Endothelial cell of umbilical vein (primary cell): ENCODE results near the gene SLC38A9. TPM values are rescaled to one million over a fixed set of nuclear protein-coding genes. Genes with fewer than 3 reads are reported as not detected.

ENCODE experiments used
- BruUV-seq: library from RNA; stranded (reverse); fragments of 400-500 nt; replicated peaks from 2 replicates; lab custom pipeline; 2021; lab: Mats Ljungman, UMichigan
- CTCF ChIA-PET: fragments of 300-600, 350-600 bp; sonication (Branson Sonifier 250); formaldehyde crosslinking; loops from one replicate; lab custom pipeline; 2021; ENCODE audit warnings: antibody characterized with exemption, inconsistent platforms; lab: Charles Lee
- POLR2A ChIA-PET: fragments of 300-600, 350-600 bp; sonication (Branson Sonifier 250); formaldehyde crosslinking; loops from one replicate; lab custom pipeline; 2021; ENCODE audit warnings: antibody characterized with exemption, inconsistent platforms; lab: Charles Lee
- DNase-seq: peaks from one replicate; pipeline ENCODE4 v3.0.0-alpha.2; 2011; ENCODE audit warnings: low read depth, low spot score
- FAIRE-seq: peaks from 2 replicates; lab custom pipeline; 2011; peaks lifted over from hg19 to GRCh38; lab: Jason Lieb, UNC
- H2AFZ ChIP-seq: 2 replicates; pipeline ENCODE4 v1.6.0; 2012; ENCODE audit warnings: low read depth, low read length, control low read depth, inconsistent platforms
- H3K27ac ChIP-seq: 2 replicates; pipeline ENCODE4 v1.5.1; 2011; ENCODE audit warnings: low read depth, mild to moderate bottlenecking, control low read depth, low read length, moderate library complexity; ENCODE audit not compliant: insufficient read depth
- H3K27me3 ChIP-seq, 2 experiments: 2 replicates each; pipeline versions ENCODE4 v1.6.0 to v1.6.1; 2011; ENCODE audit warnings: low read length in 2 of 2, mixed read lengths in 1 of 2; ENCODE audit not compliant: control insufficient read depth in 2 of 2, insufficient read depth in 2 of 2
- H3K36me3 ChIP-seq, 2 experiments: 2 replicates in 1 of 2; 3 replicates in 1 of 2; pipeline ENCODE4 v1.5.1; 2011; ENCODE audit warnings: low read length in 2 of 2, mild to moderate bottlenecking in 1 of 2, moderate library complexity in 1 of 2; ENCODE audit not compliant: control insufficient read depth in 2 of 2, insufficient read depth in 2 of 2; ENCODE audit errors: extremely low read depth in 1 of 2
- H3K4me1 ChIP-seq: 3 replicates; pipeline ENCODE4 v1.5.1; 2011; ENCODE audit warnings: mild to moderate bottlenecking, low read length; ENCODE audit not compliant: control insufficient read depth, insufficient read depth; ENCODE audit errors: extremely low read depth
- H3K4me2 ChIP-seq: 2 replicates; pipeline ENCODE4 v1.6.1; 2011; ENCODE audit warnings: low read length, control low read depth, mixed read lengths; ENCODE audit not compliant: insufficient read depth
- H3K4me3 ChIP-seq, 3 experiments: fragments of 200-600 bp in 1 of 3; sonication (generic), shearing (Covaris generic) in 1 of 3; replicated peaks in 1 of 3; 2 replicates each; pipeline ENCODE4 v1.5.1; 2011 to 2016; ENCODE audit warnings: control low read depth in 3 of 3, low read length in 3 of 3, mild to moderate bottlenecking in 2 of 3, inconsistent platforms in 1 of 3, low read depth in 1 of 3, moderate library complexity in 1 of 3; ENCODE audit not compliant: insufficient read depth in 1 of 3
- H3K79me2 ChIP-seq: 2 replicates; pipeline ENCODE4 v1.6.0; 2012; ENCODE audit warnings: low read length, inconsistent platforms; ENCODE audit not compliant: control insufficient read depth, insufficient read depth
- H3K9ac ChIP-seq: replicated peaks from 2 replicates; pipeline ENCODE3; 2011; ENCODE audit warnings: low read length, control low read depth; ENCODE audit not compliant: insufficient read depth; ENCODE audit errors: extremely low read depth
- H3K9me1 ChIP-seq: replicated peaks from 3 replicates; pipeline ENCODE4 v1.6.0; 2011; ENCODE audit warnings: mild to moderate bottlenecking, low read length; ENCODE audit not compliant: control insufficient read depth, insufficient read depth; ENCODE audit errors: extremely low read depth
- H3K9me3 ChIP-seq: replicated peaks from 2 replicates; pipeline ENCODE4 v1.5.1; 2012; ENCODE audit warnings: low read length, inconsistent platforms; ENCODE audit not compliant: control insufficient read depth, insufficient read depth
- H4K20me1 ChIP-seq: replicated peaks from 2 replicates; pipeline ENCODE3; 2011; ENCODE audit warnings: mild to moderate bottlenecking, low read length; ENCODE audit not compliant: control insufficient read depth, insufficient read depth; ENCODE audit errors: extremely low read depth
- CTCF ChIP-seq, 2 donors: IDR thresholded peaks; 1 replicate in 1 of 2; 2 replicates in 1 of 2; pipeline ENCODE4 v1.5.1; 2011; ENCODE audit warnings: low read length in 2 of 2, mild to moderate bottlenecking in 2 of 2, moderate library complexity in 2 of 2, control low read depth in 1 of 2, inconsistent platforms in 1 of 2, low read depth in 1 of 2; ENCODE audit not compliant: insufficient read depth in 1 of 2; ENCODE audit errors: extremely low read depth in 1 of 2
- EZH2 ChIP-seq: IDR thresholded peaks from 2 replicates; pipeline ENCODE4 v1.6.1; 2012; ENCODE audit warnings: borderline replicate concordance, low read depth, mild to moderate bottlenecking, moderate library complexity, low read length, inconsistent platforms; ENCODE audit not compliant: severe bottlenecking
- FOS ChIP-seq: IDR thresholded peaks from 2 replicates; pipeline ENCODE4 v1.6.1; 2011; ENCODE audit warnings: mild to moderate bottlenecking, low read length, moderate library complexity, borderline replicate concordance; ENCODE audit not compliant: insufficient read depth
- GATA2 ChIP-seq: IDR thresholded peaks from 2 replicates; pipeline ENCODE4 v1.7.0; 2011; ENCODE audit warnings: low read depth, mild to moderate bottlenecking, moderate library complexity, mixed read lengths, low read length; ENCODE audit not compliant: insufficient read length, insufficient read depth
- JUN ChIP-seq: IDR thresholded peaks from 2 replicates; pipeline ENCODE4 v1.6.1; 2011; ENCODE audit warnings: borderline replicate concordance, low read depth; ENCODE audit not compliant: insufficient read length, insufficient read depth
- MAX ChIP-seq: IDR thresholded peaks from 2 replicates; pipeline ENCODE4 v1.6.1; 2011; ENCODE audit not compliant: insufficient read depth, insufficient read length
- MYC ChIP-seq: IDR thresholded peaks from one replicate; pipeline ENCODE4 v1.6.1; 2011; ENCODE audit warnings: mild to moderate bottlenecking, low read depth, low read length
- POLR2A ChIP-seq: IDR thresholded peaks from 2 replicates; pipeline ENCODE4 v1.6.1; 2012; ENCODE audit warnings: low read depth, mild to moderate bottlenecking, control low read depth, low read length
- POLR2AphosphoS5 ChIP-seq: IDR thresholded peaks from 2 replicates; pipeline ENCODE4 v1.6.1; 2012; ENCODE audit warnings: low read depth, mild to moderate bottlenecking, control low read depth, low read length, moderate library complexity; ENCODE audit not compliant: insufficient read depth
- dilution Hi-C: fragments of 300-500 bp; cut with MboI; formaldehyde crosslinking; loops from one replicate; pipeline ENCODE4 v1.15.0; 2019; ENCODE audit warnings: low sequenced_read_pairs; ENCODE audit not compliant: extremely low pct_ligation_motif_present
- intact Hi-C: fragments of 100-400 bp; cut with micrococcal nuclease; formaldehyde crosslinking; loops from one replicate; pipeline ENCODE4 v1.10.0; 2022
- polyA plus RNA-seq, 4 experiments: library from polyadenylated mRNA; depleted of rRNA in 3 of 4; stranded (reverse) in 3 of 4; unstranded in 1 of 4; fragments of >200 nt; gene quantifications; 2 replicates each; pipeline versions ENCODE4 v1.2.1 to v1.2.3, GENCODE V29; 2011 to 2012; ENCODE audit warnings: missing spikeins in 1 of 4
- total RNA-seq: library from RNA; stranded (reverse); gene quantifications from 2 replicates; pipeline ENCODE4 v1.2.3, GENCODE V29; 2021

SLC38A9 gene
- total and polyA plus RNA-seq, 2 donors (not counting 3 experiments of a cell fraction or from before 2014, with no cell fraction given): 14.1 to 24.9 TPM

- FAIRE-seq (no peak), DNase-seq (no peak)
- no peaks in the 10 kb centered on the region for H3K4me1 ChIP-seq
- no TSS peak for BruUV-seq
- POLR2A ChIA-PET: no interaction called here
- no peak overlapping the region for H3K9ac ChIP-seq
- CTCF ChIA-PET: no interaction called here
- H3K9me1 ChIP-seq: no peaks in the 10 kb centered on the region
- H2AFZ ChIP-seq: no peak overlapping the region
- no peaks in the 10 kb centered on the region for H3K36me3 ChIP-seq
- H3K79me2 ChIP-seq: no peaks in the 10 kb centered on the region
- no peaks in the 10 kb centered on the region for H3K27me3 ChIP-seq
- no peak overlapping the region for H3K27ac ChIP-seq
- TF ChIP-seq POLR2A: no peak
- TF ChIP-seq POLR2AphosphoS5: no peak
- no peak for TF ChIP-seq MYC
- TF ChIP-seq GATA2: no peak
- TF ChIP-seq EZH2: no peak
- TF ChIP-seq CTCF (IDR thresholded peaks at IDR 0.05; ENCODE audit: extremely low read depth in 1 of 2, insufficient read depth in 1 of 2, low read depth in 1 of 2, low read length in 2 of 2): no peak
- no peak for TF ChIP-seq JUN
- TF ChIP-seq MAX: no peak
- no peak for TF ChIP-seq FOS
- dilution Hi-C loops (no loop called here), intact Hi-C loops (no loop called here)
- no peak overlapping the region for H3K4me3 ChIP-seq
- H3K9me3 ChIP-seq: no peaks in the 10 kb centered on the region
- H4K20me1 ChIP-seq: no peaks in the 10 kb centered on the region
- no peak overlapping the region for H3K4me2 ChIP-seq
Observed at GRCh38 chr5:55625589-55625909, 86.6 kb downstream of the SLC38A9 start.
